SK-N-SH treated with all-trans-retinoic acid at 6 μM for 48 hours (cell line): ENCODE results near the gene AKAP1.

Experiments
- ARNTL ChIP-seq: fragments of 450-650 bp; formaldehyde crosslinking; IDR thresholded peaks from 2 replicates; pipeline ENCODE4 v1.5.0; 2020; ENCODE audit warnings: low read depth, mild to moderate bottlenecking, moderate library complexity, borderline replicate concordance
- BACH2 ChIP-seq: fragments of 250-450 bp; sonication (Bioruptor Pico); IDR thresholded peaks from 2 replicates; pipeline ENCODE4 v1.9.0; 2021; ENCODE audit warnings: mild to moderate bottlenecking, borderline replicate concordance
- CSDC2 ChIP-seq: fragments of 250-450 bp; sonication (Bioruptor Pico); IDR thresholded peaks from 2 replicates; pipeline ENCODE4 v1.5.0; 2020; ENCODE audit warnings: mild to moderate bottlenecking, moderate library complexity
- ESRRG ChIP-seq: fragments of 250-450 bp; sonication (Bioruptor Pico); IDR thresholded peaks from 2 replicates; pipeline ENCODE4 v1.6.1; 2021; ENCODE audit warnings: mild to moderate bottlenecking
- PATZ1 ChIP-seq: fragments of 250-450 bp; sonication (Bioruptor Pico); IDR thresholded peaks from 2 replicates; pipeline ENCODE4 v1.8.0; 2020; ENCODE audit warnings: mild to moderate bottlenecking, moderate library complexity, borderline replicate concordance
- RARB ChIP-seq: fragments of 250-450 bp; sonication (Bioruptor Pico); IDR thresholded peaks from 2 replicates; pipeline ENCODE4 v1.8.0; 2021; ENCODE audit warnings: mild to moderate bottlenecking, moderate library complexity
- TCF4 ChIP-seq: fragments of 250-450 bp; sonication (Bioruptor Pico); IDR thresholded peaks from 2 replicates; pipeline ENCODE4 v1.8.0; 2021; ENCODE audit warnings: mild to moderate bottlenecking, moderate library complexity, borderline replicate concordance
- TOX ChIP-seq: fragments of 250-450 bp; sonication (Bioruptor Pico); IDR thresholded peaks from 2 replicates; pipeline ENCODE4 v1.8.0; 2021; ENCODE audit warnings: mild to moderate bottlenecking, moderate library complexity, borderline replicate concordance
- TSHZ2 ChIP-seq: fragments of 250-450 bp; sonication (Bioruptor Pico); IDR thresholded peaks from 2 replicates; pipeline ENCODE4 v1.5.0; 2020; ENCODE audit warnings: mild to moderate bottlenecking, moderate library complexity
- ZFP3 ChIP-seq: fragments of 250-450 bp; sonication (Bioruptor Pico); IDR thresholded peaks from 2 replicates; pipeline ENCODE4 v1.5.0; 2020; ENCODE audit warnings: mild to moderate bottlenecking, moderate library complexity
- ZFP30 ChIP-seq: fragments of 450-650 bp; formaldehyde crosslinking; IDR thresholded peaks from 2 replicates; pipeline ENCODE4 v1.5.0; 2022; ENCODE audit warnings: mild to moderate bottlenecking, moderate library complexity

DNA sequence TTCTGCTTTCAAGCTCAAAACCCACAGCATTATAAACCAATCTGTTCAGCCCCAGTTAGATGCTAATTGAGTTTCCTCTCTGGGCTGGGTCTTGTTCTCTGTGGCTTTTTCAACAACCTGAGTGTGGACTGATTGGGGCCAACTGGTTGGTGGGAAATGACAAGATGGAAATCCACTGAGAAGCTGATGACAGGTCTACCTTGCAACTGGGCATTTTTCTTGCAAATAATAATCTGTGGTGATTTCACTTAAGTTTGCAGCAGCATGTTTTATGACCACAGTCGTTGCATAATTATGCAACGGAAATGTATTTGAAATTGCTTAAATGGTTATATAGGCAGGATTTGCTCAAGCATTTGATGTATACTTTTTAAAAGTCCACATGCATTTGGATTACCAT is 69.9 kb downstream of the AKAP1 start:
- TF ChIP-seq ZFP30 (CRISPR knock-in tag): no peak
- TF ChIP-seq TSHZ2 (CRISPR knock-in tag): no peak
- no peak for TF ChIP-seq RARB (CRISPR knock-in tag)
- TF ChIP-seq ARNTL (CRISPR knock-in tag): no peak
- no peak for TF ChIP-seq BACH2 (CRISPR knock-in tag)
- no peak for TF ChIP-seq PATZ1
- TF ChIP-seq CSDC2 (CRISPR knock-in tag): no peak
- no peak for TF ChIP-seq ZFP3 (CRISPR knock-in tag)
- no peak for TF ChIP-seq ESRRG (CRISPR knock-in tag)
- no peak for TF ChIP-seq TOX (CRISPR knock-in tag)
- TF ChIP-seq TCF4 (CRISPR knock-in tag): no peak
